GM12874 (cell line): ENCODE results near the gene NAALADL2.

Source experiments
- TF ChIP-seq, protein P1 (sequence below): IDR thresholded peaks from 2 replicates; pipeline ENCODE4 v1.5.1; 2011; ENCODE audit warnings: low read depth, mild to moderate bottlenecking, control low read depth, low read length, moderate library complexity; ENCODE audit not compliant: insufficient read depth

NAALADL2 gene

DNA sequence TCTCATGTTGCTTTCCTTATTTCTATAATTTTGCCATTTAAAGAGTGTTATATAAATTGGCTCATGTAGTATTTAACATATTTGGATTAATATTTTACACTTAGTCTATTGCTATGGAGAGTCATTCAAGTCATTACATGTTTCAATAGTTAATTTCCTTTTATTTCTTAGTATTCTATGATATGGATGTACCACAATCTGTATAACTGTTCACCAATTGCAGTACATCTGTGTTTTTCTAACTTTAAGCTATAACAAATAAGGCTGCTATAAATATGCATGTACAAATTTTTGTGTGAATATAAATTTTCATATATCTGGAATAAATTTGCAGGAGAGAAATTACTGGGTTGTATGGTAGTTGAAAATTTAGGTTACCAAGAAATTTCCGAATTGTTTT lies 993.4 kb downstream of the NAALADL2 start:
- TF ChIP-seq, protein P1, sequence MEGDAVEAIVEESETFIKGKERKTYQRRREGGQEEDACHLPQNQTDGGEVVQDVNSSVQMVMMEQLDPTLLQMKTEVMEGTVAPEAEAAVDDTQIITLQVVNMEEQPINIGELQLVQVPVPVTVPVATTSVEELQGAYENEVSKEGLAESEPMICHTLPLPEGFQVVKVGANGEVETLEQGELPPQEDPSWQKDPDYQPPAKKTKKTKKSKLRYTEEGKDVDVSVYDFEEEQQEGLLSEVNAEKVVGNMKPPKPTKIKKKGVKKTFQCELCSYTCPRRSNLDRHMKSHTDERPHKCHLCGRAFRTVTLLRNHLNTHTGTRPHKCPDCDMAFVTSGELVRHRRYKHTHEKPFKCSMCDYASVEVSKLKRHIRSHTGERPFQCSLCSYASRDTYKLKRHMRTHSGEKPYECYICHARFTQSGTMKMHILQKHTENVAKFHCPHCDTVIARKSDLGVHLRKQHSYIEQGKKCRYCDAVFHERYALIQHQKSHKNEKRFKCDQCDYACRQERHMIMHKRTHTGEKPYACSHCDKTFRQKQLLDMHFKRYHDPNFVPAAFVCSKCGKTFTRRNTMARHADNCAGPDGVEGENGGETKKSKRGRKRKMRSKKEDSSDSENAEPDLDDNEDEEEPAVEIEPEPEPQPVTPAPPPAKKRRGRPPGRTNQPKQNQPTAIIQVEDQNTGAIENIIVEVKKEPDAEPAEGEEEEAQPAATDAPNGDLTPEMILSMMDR, result no peak

GRCh38 chr3:175857666-175858270 lies 998.6 kb downstream of the NAALADL2 start:
- TF ChIP-seq, protein P1, result no peak
